ENCODE results near the gene FAM83C.

DNA sequence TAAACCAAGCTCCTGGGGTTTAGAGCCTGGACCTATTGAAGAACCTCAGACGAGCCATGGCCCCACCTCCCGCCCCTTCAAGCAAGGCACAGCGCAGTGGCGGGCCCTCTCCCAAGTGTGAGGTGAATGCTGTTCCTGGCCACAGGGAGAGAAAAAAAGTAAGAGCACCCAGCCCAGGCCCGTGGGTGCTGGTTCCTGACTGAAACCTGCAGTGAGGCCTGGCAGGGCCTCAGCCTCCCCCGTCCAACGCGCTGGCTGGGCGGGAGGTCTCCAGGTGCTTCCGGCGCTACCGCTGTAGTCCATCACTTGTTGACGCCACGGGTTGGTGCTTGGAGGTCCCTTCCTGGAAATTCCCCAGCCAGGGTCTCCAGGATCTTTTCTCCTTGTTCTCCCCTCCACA is 5.5 kb upstream of the FAM83C start:
- TF ChIP-seq POLR2A (IDR thresholded peaks at IDR 0.05): no peak
- TF ChIP-seq, protein P1, sequence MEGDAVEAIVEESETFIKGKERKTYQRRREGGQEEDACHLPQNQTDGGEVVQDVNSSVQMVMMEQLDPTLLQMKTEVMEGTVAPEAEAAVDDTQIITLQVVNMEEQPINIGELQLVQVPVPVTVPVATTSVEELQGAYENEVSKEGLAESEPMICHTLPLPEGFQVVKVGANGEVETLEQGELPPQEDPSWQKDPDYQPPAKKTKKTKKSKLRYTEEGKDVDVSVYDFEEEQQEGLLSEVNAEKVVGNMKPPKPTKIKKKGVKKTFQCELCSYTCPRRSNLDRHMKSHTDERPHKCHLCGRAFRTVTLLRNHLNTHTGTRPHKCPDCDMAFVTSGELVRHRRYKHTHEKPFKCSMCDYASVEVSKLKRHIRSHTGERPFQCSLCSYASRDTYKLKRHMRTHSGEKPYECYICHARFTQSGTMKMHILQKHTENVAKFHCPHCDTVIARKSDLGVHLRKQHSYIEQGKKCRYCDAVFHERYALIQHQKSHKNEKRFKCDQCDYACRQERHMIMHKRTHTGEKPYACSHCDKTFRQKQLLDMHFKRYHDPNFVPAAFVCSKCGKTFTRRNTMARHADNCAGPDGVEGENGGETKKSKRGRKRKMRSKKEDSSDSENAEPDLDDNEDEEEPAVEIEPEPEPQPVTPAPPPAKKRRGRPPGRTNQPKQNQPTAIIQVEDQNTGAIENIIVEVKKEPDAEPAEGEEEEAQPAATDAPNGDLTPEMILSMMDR (IDR thresholded peaks at IDR 0.05): no peak
- no peak for TF ChIP-seq POLR2AphosphoS5 (IDR thresholded peaks at IDR 0.05)
